HepG2 (cell line): Measurements from ENCODE around the gene ZMYND10.

Experiments used
- BRCA1 ChIP-seq: sonication (generic); formaldehyde crosslinking; IDR thresholded peaks from 2 replicates; pipeline ENCODE4 v1.4.0; 2020; ENCODE audit warnings: missing genetic modification reagents
- ESRRA ChIP-seq: sonication (generic); formaldehyde crosslinking; IDR thresholded peaks from 2 replicates; pipeline ENCODE4 v1.5.1; 2020; ENCODE audit warnings: mild to moderate bottlenecking, low read depth, missing genetic modification reagents
- MIER2 ChIP-seq: IDR thresholded peaks from 2 replicates; pipeline ENCODE4 v1.6.1; 2016; ENCODE audit warnings: missing biosample characterization, missing genetic modification reagents
- POLR2A ChIP-seq, 2 experiments: IDR thresholded peaks; 2 replicates each; pipeline ENCODE4 v1.6.1; 2011; ENCODE audit warnings: low read depth in 2 of 2, low read length in 2 of 2, mild to moderate bottlenecking in 1 of 2, moderate library complexity in 1 of 2; ENCODE audit not compliant: insufficient read depth in 1 of 2
- RFX5 ChIP-seq: IDR thresholded peaks from 2 replicates; pipeline ENCODE4 v1.6.1; 2011; ENCODE audit warnings: low read depth, low read length, improper control_type of control experiment
- ZEB1 ChIP-seq: IDR thresholded peaks from 2 replicates; pipeline ENCODE4 v1.6.1; 2012; ENCODE audit warnings: mild to moderate bottlenecking, low read depth, inconsistent platforms; ENCODE audit not compliant: insufficient replicate concordance
- ZNF546 ChIP-seq: sonication (generic); formaldehyde crosslinking; conservative IDR thresholded peaks from 2 replicates; pipeline ENCODE4 v1.8.1; 2023; ENCODE audit warnings: mild to moderate bottlenecking, missing genetic modification reagents
- ZNF737 ChIP-seq: sonication (generic); formaldehyde crosslinking; IDR thresholded peaks from 2 replicates; pipeline ENCODE4 v1.5.0; 2020; ENCODE audit warnings: missing genetic modification reagents, mild to moderate bottlenecking, borderline replicate concordance
- ZSCAN25 ChIP-seq: sonication (generic); formaldehyde crosslinking; IDR thresholded peaks from 2 replicates; pipeline ENCODE4 v1.8.0; 2022; ENCODE audit warnings: mild to moderate bottlenecking, missing genetic modification reagents
- TF ChIP-seq, protein P1 (sequence below): sonication (generic); formaldehyde crosslinking; IDR thresholded peaks from 2 replicates; pipeline ENCODE4 v1.4.0; 2020; ENCODE audit warnings: missing genetic modification reagents, borderline replicate concordance
- TF ChIP-seq, protein P2 (sequence below): sonication (generic); formaldehyde crosslinking; IDR thresholded peaks from 2 replicates; pipeline ENCODE4 v1.5.0; 2020; ENCODE audit warnings: missing genetic modification reagents
- TF ChIP-seq, protein P3 (sequence below): sonication (generic); formaldehyde crosslinking; IDR thresholded peaks from 2 replicates; pipeline ENCODE4 v1.5.0; 2020; ENCODE audit warnings: mild to moderate bottlenecking, missing genetic modification reagents, moderate library complexity
- TF ChIP-seq, protein P4 (sequence below): IDR thresholded peaks from 2 replicates; pipeline ENCODE4 v1.6.1; 2016; ENCODE audit warnings: low read depth, missing genetic modification reagents, missing compliant biosample characterization

DNA sequence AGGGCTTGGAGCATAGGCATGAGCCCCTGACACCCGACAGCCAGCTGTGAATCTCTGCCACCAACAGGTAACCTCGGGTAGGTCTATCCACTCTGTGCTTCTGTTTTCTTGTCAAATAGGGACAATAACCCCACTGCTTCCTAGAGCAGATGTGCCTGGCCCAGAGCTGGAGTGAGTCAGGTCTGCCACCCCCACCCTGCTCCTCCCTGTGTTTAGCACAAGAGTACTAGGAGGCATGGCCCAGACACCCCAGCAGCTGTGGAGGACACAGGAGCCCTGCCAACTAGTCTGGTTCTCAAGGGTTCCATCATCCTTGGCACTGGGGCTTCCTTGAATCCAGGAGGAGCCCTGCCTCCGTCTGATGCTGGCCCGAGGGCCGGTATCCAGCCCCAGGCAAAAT, 47.5 kb upstream of the ZMYND10 start:
- TF ChIP-seq, protein P1, sequence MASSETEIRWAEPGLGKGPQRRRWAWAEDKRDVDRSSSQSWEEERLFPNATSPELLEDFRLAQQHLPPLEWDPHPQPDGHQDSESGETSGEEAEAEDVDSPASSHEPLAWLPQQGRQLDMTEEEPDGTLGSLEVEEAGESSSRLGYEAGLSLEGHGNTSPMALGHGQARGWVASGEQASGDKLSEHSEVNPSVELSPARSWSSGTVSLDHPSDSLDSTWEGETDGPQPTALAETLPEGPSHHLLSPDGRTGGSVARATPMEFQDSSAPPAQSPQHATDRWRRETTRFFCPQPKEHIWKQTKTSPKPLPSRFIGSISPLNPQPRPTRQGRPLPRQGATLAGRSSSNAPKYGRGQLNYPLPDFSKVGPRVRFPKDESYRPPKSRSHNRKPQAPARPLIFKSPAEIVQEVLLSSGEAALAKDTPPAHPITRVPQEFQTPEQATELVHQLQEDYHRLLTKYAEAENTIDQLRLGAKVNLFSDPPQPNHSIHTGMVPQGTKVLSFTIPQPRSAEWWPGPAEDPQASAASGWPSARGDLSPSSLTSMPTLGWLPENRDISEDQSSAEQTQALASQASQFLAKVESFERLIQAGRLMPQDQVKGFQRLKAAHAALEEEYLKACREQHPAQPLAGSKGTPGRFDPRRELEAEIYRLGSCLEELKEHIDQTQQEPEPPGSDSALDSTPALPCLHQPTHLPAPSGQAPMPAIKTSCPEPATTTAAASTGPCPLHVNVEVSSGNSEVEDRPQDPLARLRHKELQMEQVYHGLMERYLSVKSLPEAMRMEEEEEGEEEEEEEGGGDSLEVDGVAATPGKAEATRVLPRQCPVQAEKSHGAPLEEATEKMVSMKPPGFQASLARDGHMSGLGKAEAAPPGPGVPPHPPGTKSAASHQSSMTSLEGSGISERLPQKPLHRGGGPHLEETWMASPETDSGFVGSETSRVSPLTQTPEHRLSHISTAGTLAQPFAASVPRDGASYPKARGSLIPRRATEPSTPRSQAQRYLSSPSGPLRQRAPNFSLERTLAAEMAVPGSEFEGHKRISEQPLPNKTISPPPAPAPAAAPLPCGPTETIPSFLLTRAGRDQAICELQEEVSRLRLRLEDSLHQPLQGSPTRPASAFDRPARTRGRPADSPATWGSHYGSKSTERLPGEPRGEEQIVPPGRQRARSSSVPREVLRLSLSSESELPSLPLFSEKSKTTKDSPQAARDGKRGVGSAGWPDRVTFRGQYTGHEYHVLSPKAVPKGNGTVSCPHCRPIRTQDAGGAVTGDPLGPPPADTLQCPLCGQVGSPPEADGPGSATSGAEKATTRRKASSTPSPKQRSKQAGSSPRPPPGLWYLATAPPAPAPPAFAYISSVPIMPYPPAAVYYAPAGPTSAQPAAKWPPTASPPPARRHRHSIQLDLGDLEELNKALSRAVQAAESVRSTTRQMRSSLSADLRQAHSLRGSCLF: no peak
- TF ChIP-seq POLR2A (IDR thresholded peaks at IDR 0.05; ENCODE audit: insufficient read depth in 1 of 2, low read depth in 2 of 2, low read length in 2 of 2) (no peak), RFX5 (no peak), ZNF546 (no peak), ZEB1 (no peak), ESRRA (CRISPR knock-in tag) (no peak), ZSCAN25 (CRISPR knock-in tag) (no peak), MIER2 (CRISPR knock-in tag) (no peak), ZNF737 (no peak), BRCA1 (CRISPR knock-in tag) (no peak)
- TF ChIP-seq, protein P2, sequence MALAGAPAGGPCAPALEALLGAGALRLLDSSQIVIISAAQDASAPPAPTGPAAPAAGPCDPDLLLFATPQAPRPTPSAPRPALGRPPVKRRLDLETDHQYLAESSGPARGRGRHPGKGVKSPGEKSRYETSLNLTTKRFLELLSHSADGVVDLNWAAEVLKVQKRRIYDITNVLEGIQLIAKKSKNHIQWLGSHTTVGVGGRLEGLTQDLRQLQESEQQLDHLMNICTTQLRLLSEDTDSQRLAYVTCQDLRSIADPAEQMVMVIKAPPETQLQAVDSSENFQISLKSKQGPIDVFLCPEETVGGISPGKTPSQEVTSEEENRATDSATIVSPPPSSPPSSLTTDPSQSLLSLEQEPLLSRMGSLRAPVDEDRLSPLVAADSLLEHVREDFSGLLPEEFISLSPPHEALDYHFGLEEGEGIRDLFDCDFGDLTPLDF (CRISPR knock-in tag): no peak
- TF ChIP-seq, protein P3, sequence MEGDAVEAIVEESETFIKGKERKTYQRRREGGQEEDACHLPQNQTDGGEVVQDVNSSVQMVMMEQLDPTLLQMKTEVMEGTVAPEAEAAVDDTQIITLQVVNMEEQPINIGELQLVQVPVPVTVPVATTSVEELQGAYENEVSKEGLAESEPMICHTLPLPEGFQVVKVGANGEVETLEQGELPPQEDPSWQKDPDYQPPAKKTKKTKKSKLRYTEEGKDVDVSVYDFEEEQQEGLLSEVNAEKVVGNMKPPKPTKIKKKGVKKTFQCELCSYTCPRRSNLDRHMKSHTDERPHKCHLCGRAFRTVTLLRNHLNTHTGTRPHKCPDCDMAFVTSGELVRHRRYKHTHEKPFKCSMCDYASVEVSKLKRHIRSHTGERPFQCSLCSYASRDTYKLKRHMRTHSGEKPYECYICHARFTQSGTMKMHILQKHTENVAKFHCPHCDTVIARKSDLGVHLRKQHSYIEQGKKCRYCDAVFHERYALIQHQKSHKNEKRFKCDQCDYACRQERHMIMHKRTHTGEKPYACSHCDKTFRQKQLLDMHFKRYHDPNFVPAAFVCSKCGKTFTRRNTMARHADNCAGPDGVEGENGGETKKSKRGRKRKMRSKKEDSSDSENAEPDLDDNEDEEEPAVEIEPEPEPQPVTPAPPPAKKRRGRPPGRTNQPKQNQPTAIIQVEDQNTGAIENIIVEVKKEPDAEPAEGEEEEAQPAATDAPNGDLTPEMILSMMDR (CRISPR knock-in tag): no peak
- TF ChIP-seq, protein P4, sequence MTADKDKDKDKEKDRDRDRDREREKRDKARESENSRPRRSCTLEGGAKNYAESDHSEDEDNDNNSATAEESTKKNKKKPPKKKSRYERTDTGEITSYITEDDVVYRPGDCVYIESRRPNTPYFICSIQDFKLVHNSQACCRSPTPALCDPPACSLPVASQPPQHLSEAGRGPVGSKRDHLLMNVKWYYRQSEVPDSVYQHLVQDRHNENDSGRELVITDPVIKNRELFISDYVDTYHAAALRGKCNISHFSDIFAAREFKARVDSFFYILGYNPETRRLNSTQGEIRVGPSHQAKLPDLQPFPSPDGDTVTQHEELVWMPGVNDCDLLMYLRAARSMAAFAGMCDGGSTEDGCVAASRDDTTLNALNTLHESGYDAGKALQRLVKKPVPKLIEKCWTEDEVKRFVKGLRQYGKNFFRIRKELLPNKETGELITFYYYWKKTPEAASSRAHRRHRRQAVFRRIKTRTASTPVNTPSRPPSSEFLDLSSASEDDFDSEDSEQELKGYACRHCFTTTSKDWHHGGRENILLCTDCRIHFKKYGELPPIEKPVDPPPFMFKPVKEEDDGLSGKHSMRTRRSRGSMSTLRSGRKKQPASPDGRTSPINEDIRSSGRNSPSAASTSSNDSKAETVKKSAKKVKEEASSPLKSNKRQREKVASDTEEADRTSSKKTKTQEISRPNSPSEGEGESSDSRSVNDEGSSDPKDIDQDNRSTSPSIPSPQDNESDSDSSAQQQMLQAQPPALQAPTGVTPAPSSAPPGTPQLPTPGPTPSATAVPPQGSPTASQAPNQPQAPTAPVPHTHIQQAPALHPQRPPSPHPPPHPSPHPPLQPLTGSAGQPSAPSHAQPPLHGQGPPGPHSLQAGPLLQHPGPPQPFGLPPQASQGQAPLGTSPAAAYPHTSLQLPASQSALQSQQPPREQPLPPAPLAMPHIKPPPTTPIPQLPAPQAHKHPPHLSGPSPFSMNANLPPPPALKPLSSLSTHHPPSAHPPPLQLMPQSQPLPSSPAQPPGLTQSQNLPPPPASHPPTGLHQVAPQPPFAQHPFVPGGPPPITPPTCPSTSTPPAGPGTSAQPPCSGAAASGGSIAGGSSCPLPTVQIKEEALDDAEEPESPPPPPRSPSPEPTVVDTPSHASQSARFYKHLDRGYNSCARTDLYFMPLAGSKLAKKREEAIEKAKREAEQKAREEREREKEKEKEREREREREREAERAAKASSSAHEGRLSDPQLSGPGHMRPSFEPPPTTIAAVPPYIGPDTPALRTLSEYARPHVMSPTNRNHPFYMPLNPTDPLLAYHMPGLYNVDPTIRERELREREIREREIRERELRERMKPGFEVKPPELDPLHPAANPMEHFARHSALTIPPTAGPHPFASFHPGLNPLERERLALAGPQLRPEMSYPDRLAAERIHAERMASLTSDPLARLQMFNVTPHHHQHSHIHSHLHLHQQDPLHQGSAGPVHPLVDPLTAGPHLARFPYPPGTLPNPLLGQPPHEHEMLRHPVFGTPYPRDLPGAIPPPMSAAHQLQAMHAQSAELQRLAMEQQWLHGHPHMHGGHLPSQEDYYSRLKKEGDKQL (CRISPR knock-in tag): no peak
